ENCODE measurements around the gene RASGRF2. TPM values are rescaled to one million over a fixed set of nuclear protein-coding genes. Genes with fewer than 3 reads are reported as not detected.

The RASGRF2 gene
- total RNA-seq, 2 experiments from 2014 or later, result 7.5 to 7.8 TPM

GRCh38 chr5:81183811-81184748 is 223.9 kb downstream of the RASGRF2 start:
- CTCF ChIA-PET, result interaction anchor here (1.2 to 1.9 kb wide), 2 partner anchors 11 to 704 kb away, joined by 3 to 9 read pairs; no protein-coding TSS in a partner anchor
- Mint-ChIP-seq H3K4me1 (peaks cover 28% of the 10 kb centered on the region), H3K9me3 (no peaks in the 10 kb centered on the region), H3K4me3 (no peak overlapping the region), H3K27me3 (no peaks in the 10 kb centered on the region), H3K36me3 (ENCODE audit: low read depth) (no peaks in the 10 kb centered on the region), H3K27ac (no peak overlapping the region)
- DNase-seq, result no peak
- POLR2A ChIA-PET, result no interaction called here

- ChIA-PET POLR2A (no interaction called here), CTCF (interaction anchor here (1.2 kb wide), 1 partner anchor 704 kb away, joined by 3 read pairs; no protein-coding TSS in a partner anchor)
- Mint-ChIP-seq H3K4me1 (peaks cover 28% of the 10 kb centered on the region), H3K9me3 (no peaks in the 10 kb centered on the region), H3K27me3 (no peaks in the 10 kb centered on the region), H3K27ac (no peak overlapping the region), H3K36me3 (ENCODE audit: low read depth) (no peaks in the 10 kb centered on the region), H3K4me3 (no peak overlapping the region)
- DNase-seq, result no peak
Measured at GRCh38 chr5:81184749-81185110, 224.6 kb downstream of the RASGRF2 start.

GRCh38 chr5:81187885-81188284 is 227.7 kb downstream of the RASGRF2 start:
- DNase-seq, result no peak
- peaks cover 22% of the 10 kb centered on the region for H3K4me1 Mint-ChIP-seq
- no peaks in the 10 kb centered on the region for H3K9me3 Mint-ChIP-seq
- ChIA-PET CTCF (no interaction called here), POLR2A (no interaction called here)
- no peaks in the 10 kb centered on the region for H3K36me3 Mint-ChIP-seq (ENCODE audit: low read depth)
- H3K27ac Mint-ChIP-seq, result peak overlapping the region; percentile 81
- no peaks in the 10 kb centered on the region for H3K27me3 Mint-ChIP-seq
- H3K4me3 Mint-ChIP-seq, result peak overlapping the region; percentile 24

- Mint-ChIP-seq H3K4me3 (no peak overlapping the region), H3K27ac (no peak overlapping the region), H3K9me3 (no peaks in the 10 kb centered on the region), H3K27me3 (no peaks in the 10 kb centered on the region), H3K4me1 (peaks cover 12% of the 10 kb centered on the region), H3K36me3 (ENCODE audit: low read depth) (no peaks in the 10 kb centered on the region)
- POLR2A ChIA-PET, result no interaction called here
- DNase-seq, result no peak
- CTCF ChIA-PET, result interaction anchor here (0.6 kb wide), 1 partner anchor 27 kb away, joined by 5 read pairs; no protein-coding TSS in a partner anchor
Measured at GRCh38 chr5:81188962-81189361, 228.8 kb downstream of the RASGRF2 start.

GRCh38 chr5:81189875-81190498 is 229.8 kb downstream of the RASGRF2 start:
- Mint-ChIP-seq H3K36me3 (ENCODE audit: low read depth) (no peaks in the 10 kb centered on the region), H3K27ac (no peak overlapping the region), H3K4me1 (peaks cover 19% of the 10 kb centered on the region), H3K4me3 (no peak overlapping the region), H3K9me3 (no peaks in the 10 kb centered on the region), H3K27me3 (no peaks in the 10 kb centered on the region)
- DNase-seq, result no peak
- POLR2A ChIA-PET, result no interaction called here
- CTCF ChIA-PET, result interaction anchor here (0.7 kb wide), 1 partner anchor 109 kb away, joined by 3 read pairs; no protein-coding TSS in a partner anchor

- Mint-ChIP-seq H3K4me1 (peaks cover 22% of the 10 kb centered on the region), H3K27me3 (no peaks in the 10 kb centered on the region), H3K4me3 (no peak overlapping the region), H3K9me3 (no peaks in the 10 kb centered on the region), H3K36me3 (ENCODE audit: low read depth) (no peaks in the 10 kb centered on the region), H3K27ac (no peak overlapping the region)
- ChIA-PET CTCF (no interaction called here), POLR2A (no interaction called here)
- DNase-seq, result no peak
Measured at GRCh38 chr5:81191726-81192372, 231.7 kb downstream of the RASGRF2 start.

GRCh38 chr5:81192373-81192750 is 232.2 kb downstream of the RASGRF2 start:
- H3K9me3 Mint-ChIP-seq, result no peaks in the 10 kb centered on the region
- POLR2A ChIA-PET, result no interaction called here
- H3K27ac Mint-ChIP-seq, result no peak overlapping the region
- H3K27me3 Mint-ChIP-seq, result no peaks in the 10 kb centered on the region
- CTCF ChIA-PET, result no interaction called here
- H3K4me1 Mint-ChIP-seq, result peaks cover 22% of the 10 kb centered on the region
- H3K36me3 Mint-ChIP-seq (ENCODE audit: low read depth), result no peaks in the 10 kb centered on the region
- no peak for DNase-seq
- no peak overlapping the region for H3K4me3 Mint-ChIP-seq

GRCh38 chr5:81194633-81195334 is 234.6 kb downstream of the RASGRF2 start:
- H3K4me1 Mint-ChIP-seq, result peaks cover 11% of the 10 kb centered on the region
- CTCF ChIA-PET, result interaction anchor here (0.7 to 2.7 kb wide), 6 partner anchors 10 to 40 kb away, joined by 3 to 9 read pairs (median 4); no protein-coding TSS in a partner anchor
- POLR2A ChIA-PET, result no interaction called here
- no peak overlapping the region for H3K4me3 Mint-ChIP-seq
- peak; percentile 83 for DNase-seq
- no peaks in the 10 kb centered on the region for H3K9me3 Mint-ChIP-seq
- no peaks in the 10 kb centered on the region for H3K36me3 Mint-ChIP-seq (ENCODE audit: low read depth)
- peak overlapping the region; percentile 44 for H3K27ac Mint-ChIP-seq
- no peaks in the 10 kb centered on the region for H3K27me3 Mint-ChIP-seq

GRCh38 chr5:81195335-81195929 is 235.3 kb downstream of the RASGRF2 start:
- Mint-ChIP-seq H3K4me3 (no peak overlapping the region), H3K9me3 (no peaks in the 10 kb centered on the region), H3K4me1 (peaks cover 11% of the 10 kb centered on the region), H3K36me3 (ENCODE audit: low read depth) (no peaks in the 10 kb centered on the region), H3K27ac (no peak overlapping the region), H3K27me3 (no peaks in the 10 kb centered on the region)
- ChIA-PET POLR2A (no interaction called here), CTCF (interaction anchor here (0.7 to 2.7 kb wide), 6 partner anchors 9 to 40 kb away, joined by 3 to 9 read pairs (median 4); no protein-coding TSS in a partner anchor)
- no peak for DNase-seq

- Mint-ChIP-seq H3K27ac (no peak overlapping the region), H3K27me3 (no peaks in the 10 kb centered on the region), H3K9me3 (no peaks in the 10 kb centered on the region), H3K4me3 (no peak overlapping the region), H3K36me3 (ENCODE audit: low read depth) (no peaks in the 10 kb centered on the region), H3K4me1 (no peaks in the 10 kb centered on the region)
- no peak for DNase-seq
- POLR2A ChIA-PET, result no interaction called here
- CTCF ChIA-PET, result interaction anchor here (2.1 kb wide), 1 partner anchor 8 kb away, joined by 6 read pairs; no protein-coding TSS in a partner anchor
Measured at GRCh38 chr5:81202655-81203054, 242.5 kb downstream of the RASGRF2 start.

GRCh38 chr5:81203729-81204128 is 243.6 kb downstream of the RASGRF2 start:
- no peak overlapping the region for H3K4me3 Mint-ChIP-seq
- H3K27me3 Mint-ChIP-seq, result no peaks in the 10 kb centered on the region
- no peaks in the 10 kb centered on the region for H3K4me1 Mint-ChIP-seq
- ChIA-PET CTCF (interaction anchor here (0.9 to 2.1 kb wide), 2 partner anchors 9 to 38 kb away, joined by 3 to 7 read pairs; no protein-coding TSS in a partner anchor), POLR2A (no interaction called here)
- H3K9me3 Mint-ChIP-seq, result no peaks in the 10 kb centered on the region
- DNase-seq, result no peak
- no peaks in the 10 kb centered on the region for H3K36me3 Mint-ChIP-seq (ENCODE audit: low read depth)
- no peak overlapping the region for H3K27ac Mint-ChIP-seq

- ChIA-PET CTCF (interaction anchor here (0.5 to 2.1 kb wide), 2 partner anchors 9 to 926 kb away, joined by 3 to 7 read pairs; no protein-coding TSS in a partner anchor), POLR2A (no interaction called here)
- Mint-ChIP-seq H3K4me1 (no peaks in the 10 kb centered on the region), H3K27ac (no peak overlapping the region), H3K27me3 (no peaks in the 10 kb centered on the region), H3K4me3 (no peak overlapping the region), H3K36me3 (ENCODE audit: low read depth) (no peaks in the 10 kb centered on the region), H3K9me3 (no peaks in the 10 kb centered on the region)
- no peak for DNase-seq
Measured at GRCh38 chr5:81204205-81204604, 244.0 kb downstream of the RASGRF2 start.

Data from activated CD4-positive, alpha-beta T cell treated with anti-CD3 and anti-CD28 coated beads, Interleukin-2, amount 10 ng/mL, durations not matched to agents 7 days and 5 days (primary cell).